GM23338 (cell line): ENCODE measurements around the gene TGIF1. TPM values are rescaled to one million over a fixed set of nuclear protein-coding genes. Genes with fewer than 3 reads are reported as not detected.

Experiments used
- ATAC-seq: fragments of 200-7000 bp; cut with Tn5 transposase; 3 replicates; pipeline ENCODE4 v1.9.1; 2020
- DNase-seq: peaks from one replicate; pipeline ENCODE4 v3.0.0-alpha.2; 2015; ENCODE audit warnings: low spot score
- H2AFZ ChIP-seq: fragments of 200-600 bp; sonication (generic); 2 replicates; pipeline ENCODE4 v1.8.0; 2016; ENCODE audit warnings: antibody characterized with exemption, mild to moderate bottlenecking, moderate library complexity
- H3F3A ChIP-seq: fragments of 200-600 bp; sonication (generic); replicated peaks from 2 replicates; pipeline ENCODE4 v1.8.0; 2017; ENCODE audit warnings: antibody characterized with exemption, mixed run types, low read depth
- H3K27ac ChIP-seq: fragments of 200-600 bp; sonication (generic); 2 replicates; pipeline ENCODE4 v1.6.1; 2016; ENCODE audit warnings: low read depth
- H3K27me3 ChIP-seq: fragments of 200-600 bp; sonication (generic); 2 replicates; pipeline ENCODE4 v1.8.0; 2016; ENCODE audit warnings: mild to moderate bottlenecking, mixed run types, moderate library complexity; ENCODE audit not compliant: insufficient read depth
- H3K36me3 ChIP-seq: fragments of 200-600 bp; sonication (generic); 2 replicates; pipeline ENCODE4 v1.8.0; 2016; ENCODE audit warnings: mild to moderate bottlenecking; ENCODE audit not compliant: insufficient read depth
- H3K4me1 ChIP-seq: fragments of 200-600 bp; sonication (generic); 2 replicates; pipeline ENCODE4 v1.8.0; 2016; ENCODE audit warnings: mild to moderate bottlenecking, moderate library complexity; ENCODE audit not compliant: insufficient read depth
- H3K4me2 ChIP-seq: fragments of 200-600 bp; sonication (generic); 2 replicates; pipeline ENCODE4 v1.7.1; 2017; ENCODE audit warnings: mixed run types
- H3K4me3 ChIP-seq: fragments of 200-600 bp; sonication (generic); 2 replicates; pipeline ENCODE4 v1.6.1; 2016; ENCODE audit warnings: mixed run types
- H3K79me2 ChIP-seq: fragments of 200-600 bp; sonication (generic); replicated peaks from 2 replicates; pipeline ENCODE4 v1.8.0; 2017; ENCODE audit warnings: mild to moderate bottlenecking; ENCODE audit not compliant: insufficient read depth
- H3K9me2 ChIP-seq: fragments of 200-600 bp; sonication (generic); 2 replicates; pipeline ENCODE4 v1.8.0; 2017; ENCODE audit not compliant: insufficient read depth
- H4K20me1 ChIP-seq: fragments of 200-600 bp; sonication (generic); replicated peaks from 2 replicates; pipeline ENCODE4 v1.8.0; 2017; ENCODE audit warnings: mild to moderate bottlenecking; ENCODE audit not compliant: insufficient read depth
- H3K27ac Mint-ChIP-seq: 2 replicates; pipeline ENCODE4 v1.8.0; 2020; ENCODE audit warnings: inconsistent platforms, mild to moderate bottlenecking, moderate library complexity, mixed read lengths
- H3K27me3 Mint-ChIP-seq: 3 replicates; pipeline ENCODE4 v1.8.0; 2022; ENCODE audit warnings: low read depth, mild to moderate bottlenecking, moderate library complexity, mixed read lengths, inconsistent platforms; ENCODE audit not compliant: insufficient read depth, poor library complexity
- H3K36me3 Mint-ChIP-seq: 3 replicates; pipeline ENCODE4 v1.8.0; 2021; ENCODE audit warnings: low read depth, mild to moderate bottlenecking, inconsistent platforms, moderate library complexity, mixed read lengths
- H3K4me1 Mint-ChIP-seq: 3 replicates; pipeline ENCODE4 v1.8.0; 2020; ENCODE audit warnings: mild to moderate bottlenecking, inconsistent platforms, mixed read lengths
- H3K4me3 Mint-ChIP-seq: 3 replicates; pipeline ENCODE4 v1.8.0; 2021; ENCODE audit warnings: moderate library complexity, mild to moderate bottlenecking, inconsistent platforms, mixed read lengths
- H3K9me3 Mint-ChIP-seq: 3 replicates; pipeline ENCODE4 v1.8.0; 2020; ENCODE audit warnings: moderate library complexity, mild to moderate bottlenecking, inconsistent platforms, mixed read lengths
- NANOG ChIP-seq: IDR thresholded peaks from 2 replicates; pipeline ENCODE4 v1.6.1; 2016; ENCODE audit warnings: antibody characterized with exemption, borderline replicate concordance
- STAT1 ChIP-seq: IDR thresholded peaks from one replicate; pipeline ENCODE4 v1.6.1; 2016; ENCODE audit warnings: antibody characterized with exemption; ENCODE audit not compliant: unreplicated experiment
- ZNF331 ChIP-seq: fragments of 250-450 bp; sonication (Bioruptor Pico); IDR thresholded peaks from 2 replicates; pipeline ENCODE4 v1.5.0; 2020; ENCODE audit warnings: low read depth, mild to moderate bottlenecking, moderate library complexity
- polyA plus RNA-seq: library from polyadenylated mRNA; unstranded; fragments of >200 nt; fragmentation: Nextera tagmentation; extraction: Ambion mirVana; gene quantifications from 2 replicates; pipeline ENCODE4 v1.2.1, GENCODE V29; 2016
- total RNA-seq: library from RNA; depleted of rRNA; stranded (reverse); fragments of >200 nt; shearing (Covaris generic); gene quantifications from 2 replicates; pipeline ENCODE4 v1.2.3, GENCODE V29; 2014
- TF ChIP-seq, protein P1 (sequence below): fragments of 250-450 bp; sonication (Bioruptor Pico); IDR thresholded peaks from 2 replicates; pipeline ENCODE4 v1.5.0; 2020; ENCODE audit warnings: mild to moderate bottlenecking, moderate library complexity

The TGIF1 gene
- total and polyA plus RNA-seq, 2 experiments from 2014 or later = 294 to 316 TPM

DNA sequence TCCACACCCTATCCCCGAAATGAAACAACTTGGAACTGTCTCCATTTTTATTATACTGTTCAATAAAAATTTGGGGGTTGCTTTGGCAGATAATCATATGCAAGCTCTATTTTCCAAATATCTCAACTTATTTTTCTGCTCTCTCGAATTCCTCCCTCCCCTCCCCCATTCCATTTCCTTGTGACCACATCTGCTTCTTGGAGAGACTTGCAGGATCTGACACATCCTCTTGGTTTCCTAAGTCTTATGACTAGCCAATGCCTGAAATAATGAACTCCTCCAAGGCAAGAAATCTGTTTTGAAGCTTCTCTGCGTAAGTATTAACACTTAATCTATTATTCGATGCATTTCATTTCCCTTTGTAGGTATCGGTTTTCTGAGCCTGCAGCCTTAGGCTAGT is 16.1 kb downstream of the TGIF1 start (continued):
- TF ChIP-seq, protein P1, sequence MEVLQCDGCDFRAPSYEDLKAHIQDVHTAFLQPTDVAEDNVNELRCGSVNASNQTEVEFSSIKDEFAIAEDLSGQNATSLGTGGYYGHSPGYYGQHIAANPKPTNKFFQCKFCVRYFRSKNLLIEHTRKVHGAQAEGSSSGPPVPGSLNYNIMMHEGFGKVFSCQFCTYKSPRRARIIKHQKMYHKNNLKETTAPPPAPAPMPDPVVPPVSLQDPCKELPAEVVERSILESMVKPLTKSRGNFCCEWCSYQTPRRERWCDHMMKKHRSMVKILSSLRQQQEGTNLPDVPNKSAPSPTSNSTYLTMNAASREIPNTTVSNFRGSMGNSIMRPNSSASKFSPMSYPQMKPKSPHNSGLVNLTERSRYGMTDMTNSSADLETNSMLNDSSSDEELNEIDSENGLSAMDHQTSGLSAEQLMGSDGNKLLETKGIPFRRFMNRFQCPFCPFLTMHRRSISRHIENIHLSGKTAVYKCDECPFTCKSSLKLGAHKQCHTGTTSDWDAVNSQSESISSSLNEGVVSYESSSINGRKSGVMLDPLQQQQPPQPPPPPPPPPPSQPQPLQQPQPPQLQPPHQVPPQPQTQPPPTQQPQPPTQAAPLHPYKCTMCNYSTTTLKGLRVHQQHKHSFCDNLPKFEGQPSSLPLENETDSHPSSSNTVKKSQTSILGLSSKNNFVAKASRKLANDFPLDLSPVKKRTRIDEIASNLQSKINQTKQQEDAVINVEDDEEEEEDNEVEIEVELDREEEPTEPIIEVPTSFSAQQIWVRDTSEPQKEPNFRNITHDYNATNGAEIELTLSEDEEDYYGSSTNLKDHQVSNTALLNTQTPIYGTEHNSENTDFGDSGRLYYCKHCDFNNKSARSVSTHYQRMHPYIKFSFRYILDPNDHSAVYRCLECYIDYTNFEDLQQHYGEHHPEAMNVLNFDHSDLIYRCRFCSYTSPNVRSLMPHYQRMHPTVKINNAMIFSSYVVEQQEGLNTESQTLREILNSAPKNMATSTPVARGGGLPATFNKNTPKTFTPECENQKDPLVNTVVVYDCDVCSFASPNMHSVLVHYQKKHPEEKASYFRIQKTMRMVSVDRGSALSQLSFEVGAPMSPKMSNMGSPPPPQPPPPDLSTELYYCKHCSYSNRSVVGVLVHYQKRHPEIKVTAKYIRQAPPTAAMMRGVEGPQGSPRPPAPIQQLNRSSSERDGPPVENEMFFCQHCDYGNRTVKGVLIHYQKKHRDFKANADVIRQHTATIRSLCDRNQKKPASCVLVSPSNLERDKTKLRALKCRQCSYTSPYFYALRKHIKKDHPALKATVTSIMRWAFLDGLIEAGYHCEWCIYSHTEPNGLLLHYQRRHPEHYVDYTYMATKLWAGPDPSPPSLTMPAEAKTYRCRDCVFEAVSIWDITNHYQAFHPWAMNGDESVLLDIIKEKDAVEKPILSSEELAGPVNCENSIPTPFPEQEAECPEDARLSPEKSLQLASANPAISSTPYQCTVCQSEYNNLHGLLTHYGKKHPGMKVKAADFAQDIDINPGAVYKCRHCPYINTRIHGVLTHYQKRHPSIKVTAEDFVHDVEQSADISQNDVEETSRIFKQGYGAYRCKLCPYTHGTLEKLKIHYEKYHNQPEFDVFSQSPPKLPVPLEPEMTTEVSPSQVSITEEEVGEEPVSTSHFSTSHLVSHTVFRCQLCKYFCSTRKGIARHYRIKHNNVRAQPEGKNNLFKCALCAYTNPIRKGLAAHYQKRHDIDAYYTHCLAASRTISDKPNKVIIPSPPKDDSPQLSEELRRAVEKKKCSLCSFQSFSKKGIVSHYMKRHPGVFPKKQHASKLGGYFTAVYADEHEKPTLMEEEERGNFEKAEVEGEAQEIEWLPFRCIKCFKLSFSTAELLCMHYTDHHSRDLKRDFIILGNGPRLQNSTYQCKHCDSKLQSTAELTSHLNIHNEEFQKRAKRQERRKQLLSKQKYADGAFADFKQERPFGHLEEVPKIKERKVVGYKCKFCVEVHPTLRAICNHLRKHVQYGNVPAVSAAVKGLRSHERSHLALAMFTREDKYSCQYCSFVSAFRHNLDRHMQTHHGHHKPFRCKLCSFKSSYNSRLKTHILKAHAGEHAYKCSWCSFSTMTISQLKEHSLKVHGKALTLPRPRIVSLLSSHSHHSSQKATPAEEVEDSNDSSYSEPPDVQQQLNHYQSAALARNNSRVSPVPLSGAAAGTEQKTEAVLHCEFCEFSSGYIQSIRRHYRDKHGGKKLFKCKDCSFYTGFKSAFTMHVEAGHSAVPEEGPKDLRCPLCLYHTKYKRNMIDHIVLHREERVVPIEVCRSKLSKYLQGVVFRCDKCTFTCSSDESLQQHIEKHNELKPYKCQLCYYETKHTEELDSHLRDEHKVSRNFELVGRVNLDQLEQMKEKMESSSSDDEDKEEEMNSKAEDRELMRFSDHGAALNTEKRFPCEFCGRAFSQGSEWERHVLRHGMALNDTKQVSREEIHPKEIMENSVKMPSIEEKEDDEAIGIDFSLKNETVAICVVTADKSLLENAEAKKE = no peak
- TF ChIP-seq STAT1 = no peak

DNA sequence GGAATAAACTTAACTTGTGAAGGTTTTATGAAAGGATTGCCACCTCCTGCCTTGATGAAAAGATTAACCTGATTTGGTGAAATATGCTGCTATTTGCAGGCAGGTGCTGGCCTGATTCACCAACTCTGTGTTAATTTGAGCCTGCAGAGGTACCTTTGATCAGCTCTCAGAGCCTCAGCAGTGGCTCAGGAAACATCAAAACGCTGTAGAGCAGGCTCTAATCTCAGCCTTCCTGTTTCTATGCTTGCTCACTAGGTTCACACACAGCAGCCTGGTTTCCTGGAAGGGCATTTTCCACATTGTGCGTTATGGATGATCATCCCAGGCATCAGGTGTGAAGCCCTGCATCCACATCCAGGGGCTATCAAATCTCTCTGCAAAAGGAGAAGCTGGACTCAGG is 16.9 kb downstream of the TGIF1 start:
- Mint-ChIP-seq H3K9me3 (no peaks in the 10 kb centered on the region; the same call in 2 of the 3 replicates), H3K4me3 (no peak overlapping the region), H3K27ac (no peak overlapping the region), H3K27me3 (peaks cover 6% of the 10 kb centered on the region), H3K36me3 (peaks cover 7% of the 10 kb centered on the region; the same call in 2 of the 3 replicates), H3K4me1 (peaks cover 39% of the 10 kb centered on the region)
- H4K20me1 ChIP-seq = no peaks in the 10 kb centered on the region
- H3K36me3 ChIP-seq = no peaks in the 10 kb centered on the region
- peaks cover 24% of the 10 kb centered on the region for H3K4me1 ChIP-seq
- peak; percentile 49 for DNase-seq
- TF ChIP-seq ZNF331 (no peak), NANOG (peak; percentile 71; the same call in 1 of the 2 replicates)
- ATAC-seq = peak; percentile 78
- no peaks in the 10 kb centered on the region for H3K9me2 ChIP-seq
- H3K27me3 ChIP-seq = no peaks in the 10 kb centered on the region
- H2AFZ ChIP-seq = no peak overlapping the region
- peak overlapping the region; percentile 57 for H3K4me2 ChIP-seq
- H3K4me3 ChIP-seq = peak overlapping the region; percentile 5; the same call in 1 of the 2 replicates
- peak overlapping the region; percentile 78 for H3K27ac ChIP-seq
- H3K79me2 ChIP-seq = no peaks in the 10 kb centered on the region
- H3F3A ChIP-seq = peaks cover 17% of the 10 kb centered on the region
